ENCODE measurements around the gene BLOC1S3. TPM values are rescaled to one million over a fixed set of nuclear protein-coding genes. Genes with fewer than 3 reads are reported as not detected.
A peak's percentile ranks its signal among the peaks of the same experiment; 100 is the strongest.

The BLOC1S3 gene
- total RNA-seq, 6 experiments from 2014 or later: 4.7 to 17.0 (median 6.1) TPM

GRCh38 chr19:45175515-45176345, 2.9 kb upstream of the BLOC1S3 start:
- no peaks in the 10 kb centered on the region for H3K36me3 ChIP-seq
- DNase-seq (no peak), ATAC-seq (no peak)
- intact Hi-C loops (cut with DNase I): no loop called here
- no peak overlapping the region for H3K4me3 ChIP-seq
- no peaks in the 10 kb centered on the region for H3K9me3 ChIP-seq
- no peak overlapping the region for H3K27ac ChIP-seq
- H3K27me3 ChIP-seq: no peaks in the 10 kb centered on the region
- peaks cover 0 to 23% (median 9%) of the 10 kb centered on the region in 4 donors for H3K4me1 ChIP-seq
- WGBS (ENCODE audit: insufficient coverage, low coverage, low lambda C conversion rate, missing lambda C conversion rate): 79% methylated on average over 7 of the region's 10 CpGs
- TF ChIP-seq, protein P1, sequence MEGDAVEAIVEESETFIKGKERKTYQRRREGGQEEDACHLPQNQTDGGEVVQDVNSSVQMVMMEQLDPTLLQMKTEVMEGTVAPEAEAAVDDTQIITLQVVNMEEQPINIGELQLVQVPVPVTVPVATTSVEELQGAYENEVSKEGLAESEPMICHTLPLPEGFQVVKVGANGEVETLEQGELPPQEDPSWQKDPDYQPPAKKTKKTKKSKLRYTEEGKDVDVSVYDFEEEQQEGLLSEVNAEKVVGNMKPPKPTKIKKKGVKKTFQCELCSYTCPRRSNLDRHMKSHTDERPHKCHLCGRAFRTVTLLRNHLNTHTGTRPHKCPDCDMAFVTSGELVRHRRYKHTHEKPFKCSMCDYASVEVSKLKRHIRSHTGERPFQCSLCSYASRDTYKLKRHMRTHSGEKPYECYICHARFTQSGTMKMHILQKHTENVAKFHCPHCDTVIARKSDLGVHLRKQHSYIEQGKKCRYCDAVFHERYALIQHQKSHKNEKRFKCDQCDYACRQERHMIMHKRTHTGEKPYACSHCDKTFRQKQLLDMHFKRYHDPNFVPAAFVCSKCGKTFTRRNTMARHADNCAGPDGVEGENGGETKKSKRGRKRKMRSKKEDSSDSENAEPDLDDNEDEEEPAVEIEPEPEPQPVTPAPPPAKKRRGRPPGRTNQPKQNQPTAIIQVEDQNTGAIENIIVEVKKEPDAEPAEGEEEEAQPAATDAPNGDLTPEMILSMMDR (IDR thresholded peaks at IDR 0.05): no peak
- no peak for TF ChIP-seq POLR2A (IDR thresholded peaks at IDR 0.05)

DNA sequence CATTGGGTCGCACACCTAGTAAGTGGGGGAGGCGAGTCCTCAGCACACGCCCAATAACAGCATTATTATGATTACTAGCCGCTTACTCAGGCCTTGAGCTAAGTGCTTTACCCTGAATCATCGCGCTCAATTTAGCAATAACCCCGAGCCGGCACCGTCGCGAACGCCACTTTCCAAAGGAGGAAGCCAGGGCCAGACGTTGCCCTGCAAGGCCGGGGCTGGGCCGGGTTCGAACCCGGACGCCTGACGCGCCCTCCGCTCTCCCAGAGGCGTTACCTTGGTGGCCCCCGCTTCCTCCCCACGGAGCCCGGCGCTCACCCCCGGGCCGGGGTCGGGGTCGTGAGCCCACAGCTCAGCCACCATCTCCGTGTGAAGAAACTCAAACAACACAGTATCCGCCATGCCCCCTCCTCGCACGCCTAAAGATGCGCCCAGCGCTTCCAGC, 745 bp upstream of the BLOC1S3 start, which contains the start of gene TRAPPC6A:
TRAPPC6A (minus strand) TSS at position 421 of the 445 bp plus-strand sequence; CDS start at position 402, 19 bp downstream.
- Histone ChIP-seq H3K4me1 (peaks cover 0 to 31% (median 10%) of the 10 kb centered on the region in 4 donors), H3K27ac (peak within 1 kb of the TSS; percentile 66 to 84 (median 78)), H3K9me3 (no peaks in the 10 kb centered on the region), H3K36me3 (no peaks in the 10 kb centered on the region), H3K4me3 (peak within 1 kb of the TSS; percentile 92 to 96 (median 94)), H3K27me3 (no peaks in the 10 kb centered on the region)
- TF ChIP-seq, protein P1 (IDR thresholded peaks at IDR 0.05): no peak
- peak; percentile 38 for TF ChIP-seq POLR2A (IDR thresholded peaks at IDR 0.05)
- 3% methylated on average over 4 of the region's 36 CpGs for WGBS (ENCODE audit: insufficient coverage, low coverage, low lambda C conversion rate, missing lambda C conversion rate)
- intact Hi-C loops (cut with DNase I): no loop called here
- ATAC-seq (peak in 1 of 4 donors; percentile 2), DNase-seq (no peak)

DNA sequence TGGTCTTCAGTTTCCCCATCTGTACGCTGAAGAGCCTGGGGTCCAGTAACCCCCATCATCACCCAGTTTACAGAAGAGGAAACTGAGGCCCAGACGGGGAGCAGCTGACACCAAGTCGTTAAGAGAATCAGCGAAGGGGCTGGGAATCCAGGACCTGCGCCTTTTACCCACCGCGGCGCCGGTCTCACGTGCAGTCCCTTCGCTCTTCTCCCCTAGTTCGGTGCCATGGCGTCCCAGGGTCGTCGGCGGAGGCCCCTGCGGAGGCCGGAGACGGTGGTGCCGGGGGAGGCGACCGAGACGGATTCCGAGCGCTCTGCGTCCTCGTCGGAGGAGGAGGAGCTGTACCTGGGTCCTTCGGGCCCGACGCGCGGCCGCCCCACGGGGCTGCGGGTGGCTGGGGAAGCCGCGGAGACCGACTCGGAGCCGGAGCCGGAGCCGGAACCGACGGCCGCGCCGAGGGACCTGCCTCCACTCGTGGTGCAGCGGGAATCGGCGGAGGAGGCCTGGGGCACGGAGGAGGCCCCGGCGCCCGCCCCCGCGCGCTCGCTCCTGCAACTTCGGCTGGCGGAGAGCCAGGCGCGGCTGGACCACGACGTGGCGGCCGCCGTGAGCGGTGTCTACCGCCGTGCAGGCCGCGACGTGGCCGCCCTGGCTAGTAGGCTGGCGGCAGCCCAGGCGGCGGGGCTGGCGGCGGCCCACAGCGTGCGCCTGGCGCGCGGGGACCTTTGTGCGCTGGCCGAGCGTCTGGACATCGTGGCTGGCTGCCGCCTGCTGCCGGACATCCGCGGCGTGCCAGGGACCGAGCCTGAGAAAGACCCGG, 698 bp downstream of the BLOC1S3 start:
- peak in 1 of 4 donors; percentile 2 for ATAC-seq
- peak; percentile 66 to 70 (median 67) for DNase-seq
- Histone ChIP-seq H3K4me1 (peaks cover 0 to 31% (median 10%) of the 10 kb centered on the region in 4 donors), H3K9me3 (no peaks in the 10 kb centered on the region), H3K4me3 (peak overlapping the region; percentile 64 to 86 (median 84)), H3K36me3 (no peaks in the 10 kb centered on the region), H3K27me3 (no peaks in the 10 kb centered on the region), H3K27ac (peak overlapping the region; percentile 66 to 78 (median 72))
- WGBS (ENCODE audit: insufficient coverage, low coverage, low lambda C conversion rate, missing lambda C conversion rate): 0% methylated on average over 32 of the region's 97 CpGs
- TF ChIP-seq, protein P1 (IDR thresholded peaks at IDR 0.05): no peak
- no peak for TF ChIP-seq POLR2A (IDR thresholded peaks at IDR 0.05)
- intact Hi-C loops (cut with DNase I): no loop called here

- intact Hi-C loops (cut with DNase I): no loop called here
- Histone ChIP-seq H3K9me3 (no peaks in the 10 kb centered on the region), H3K27me3 (no peaks in the 10 kb centered on the region), H3K36me3 (no peaks in the 10 kb centered on the region), H3K4me1 (peaks cover 0 to 31% (median 10%) of the 10 kb centered on the region in 4 donors), H3K27ac (peak overlapping the region in 1 of 3 donors; percentile 78), H3K4me3 (peak overlapping the region; percentile 64 to 86 (median 84))
- DNase-seq: no peak
- 57% methylated on average over 6 of the region's 9 CpGs for WGBS (ENCODE audit: insufficient coverage, low coverage, low lambda C conversion rate, missing lambda C conversion rate)
- TF ChIP-seq, protein P1 (IDR thresholded peaks at IDR 0.05): no peak
- no peak for TF ChIP-seq POLR2A (IDR thresholded peaks at IDR 0.05)
- no peak for ATAC-seq
Measured at GRCh38 chr19:45179892-45180370, 1.3 kb downstream of the BLOC1S3 start.

Measured in right lobe of liver (tissue), 6 donors.